GM23338 (cell line): Measurements from ENCODE around the gene NIN. TPM values are rescaled to one million over a fixed set of nuclear protein-coding genes. Genes with fewer than 3 reads are reported as not detected.

ENCODE experiments used
- EZH2 ChIP-seq: fragments of 200-600 bp; sonication (generic); IDR thresholded peaks from one replicate; pipeline ENCODE4 v1.8.0; 2017; ENCODE audit warnings: antibody characterized with exemption, mild to moderate bottlenecking, low read depth; ENCODE audit not compliant: unreplicated experiment
- EZH2phosphoT487 ChIP-seq: fragments of 200-600 bp; sonication (generic); IDR thresholded peaks from one replicate; pipeline ENCODE4 v1.8.1; 2018; ENCODE audit warnings: antibody characterized with exemption; ENCODE audit not compliant: unreplicated experiment
- JUNB ChIP-seq: IDR thresholded peaks from one replicate; pipeline ENCODE4 v1.6.1; 2016; ENCODE audit warnings: antibody characterized with exemption; ENCODE audit not compliant: unreplicated experiment
- NANOG ChIP-seq: IDR thresholded peaks from 2 replicates; pipeline ENCODE4 v1.6.1; 2016; ENCODE audit warnings: antibody characterized with exemption, borderline replicate concordance
- POLR2AphosphoS5 ChIP-seq: IDR thresholded peaks from 2 replicates; pipeline ENCODE4 v1.6.1; 2016; ENCODE audit warnings: antibody characterized with exemption, low read depth
- REST ChIP-seq: IDR thresholded peaks from one replicate; pipeline ENCODE4 v1.6.1; 2018; ENCODE audit warnings: antibody characterized with exemption; ENCODE audit not compliant: unreplicated experiment
- STAT1 ChIP-seq: IDR thresholded peaks from one replicate; pipeline ENCODE4 v1.6.1; 2016; ENCODE audit warnings: antibody characterized with exemption; ENCODE audit not compliant: unreplicated experiment
- ZNF114 ChIP-seq: fragments of 250-450 bp; sonication (Bioruptor Pico); IDR thresholded peaks from 2 replicates; pipeline ENCODE4 v1.5.0; 2020; ENCODE audit warnings: mild to moderate bottlenecking, moderate library complexity
- ZNF331 ChIP-seq: fragments of 250-450 bp; sonication (Bioruptor Pico); IDR thresholded peaks from 2 replicates; pipeline ENCODE4 v1.5.0; 2020; ENCODE audit warnings: low read depth, mild to moderate bottlenecking, moderate library complexity
- ZNF462 ChIP-seq: fragments of 250-450 bp; sonication (Bioruptor Pico); IDR thresholded peaks from 2 replicates; pipeline ENCODE4 v1.5.0; 2020; ENCODE audit warnings: mild to moderate bottlenecking, moderate library complexity
- polyA plus RNA-seq: library from polyadenylated mRNA; unstranded; fragments of >200 nt; fragmentation: Nextera tagmentation; extraction: Ambion mirVana; gene quantifications from 2 replicates; pipeline ENCODE4 v1.2.1, GENCODE V29; 2016
- total RNA-seq: library from RNA; depleted of rRNA; stranded (reverse); fragments of >200 nt; shearing (Covaris generic); gene quantifications from 2 replicates; pipeline ENCODE4 v1.2.3, GENCODE V29; 2014
- TF ChIP-seq, protein P1 (sequence below), 2 experiments: fragments of 200-600 bp in 1 of 2; sonication (generic) in 1 of 2; conservative IDR thresholded peaks; 2 replicates each; pipeline versions ENCODE4 v1.5.1 to v1.6.1; 2016 to 2017; ENCODE audit warnings: antibody characterized with exemption in 2 of 2, low read depth in 2 of 2, mild to moderate bottlenecking in 2 of 2, moderate library complexity in 1 of 2

NIN gene
- total and polyA plus RNA-seq, 2 experiments from 2014 or later = 7.4 to 17.4 TPM

DNA sequence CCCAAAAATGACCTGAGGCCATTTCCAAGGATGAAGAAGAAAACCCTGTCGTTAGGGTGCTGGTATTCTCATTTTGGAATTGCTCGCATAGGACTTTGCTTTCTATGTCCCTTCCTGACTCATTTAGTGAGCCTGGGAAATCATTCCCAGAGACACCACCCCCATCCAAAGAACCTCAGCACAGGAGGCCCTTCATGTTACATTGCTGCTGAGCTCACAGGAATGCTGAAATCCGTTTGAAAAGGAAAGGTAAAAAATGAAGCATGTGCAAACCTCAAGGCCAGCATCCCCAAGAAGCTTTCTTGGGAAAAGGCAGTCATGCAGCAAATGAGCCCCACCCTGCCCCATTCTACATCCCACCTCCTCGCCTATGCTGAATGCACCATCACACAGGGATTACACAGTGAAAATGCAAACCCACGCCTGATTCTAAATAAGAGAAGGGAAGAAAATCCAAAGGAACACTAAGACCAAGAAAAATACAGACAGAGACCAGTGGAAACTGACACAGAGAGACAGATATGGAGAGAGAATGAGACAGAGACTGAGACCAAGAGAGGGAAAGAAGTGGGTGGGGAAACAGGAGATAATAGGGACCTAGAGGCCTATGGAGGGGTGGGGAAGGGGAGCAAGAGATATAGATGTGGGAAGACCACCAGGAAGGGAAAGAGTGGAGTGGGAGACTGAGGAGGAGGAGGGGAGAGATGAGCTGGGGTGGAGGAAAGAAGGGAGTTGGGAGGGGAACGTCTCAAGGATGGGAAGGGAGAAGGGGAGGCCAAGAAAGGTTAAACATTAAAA lies 33.5 kb downstream of the NIN start (continued):
- TF ChIP-seq ZNF462 (CRISPR knock-in tag) (no peak), EZH2 (no peak), POLR2AphosphoS5 (no peak), REST (no peak), ZNF114 (CRISPR knock-in tag) (no peak), STAT1 (no peak), JUNB (no peak), NANOG (no peak), EZH2phosphoT487 (no peak), ZNF331 (CRISPR knock-in tag) (no peak)
- TF ChIP-seq, protein P1, sequence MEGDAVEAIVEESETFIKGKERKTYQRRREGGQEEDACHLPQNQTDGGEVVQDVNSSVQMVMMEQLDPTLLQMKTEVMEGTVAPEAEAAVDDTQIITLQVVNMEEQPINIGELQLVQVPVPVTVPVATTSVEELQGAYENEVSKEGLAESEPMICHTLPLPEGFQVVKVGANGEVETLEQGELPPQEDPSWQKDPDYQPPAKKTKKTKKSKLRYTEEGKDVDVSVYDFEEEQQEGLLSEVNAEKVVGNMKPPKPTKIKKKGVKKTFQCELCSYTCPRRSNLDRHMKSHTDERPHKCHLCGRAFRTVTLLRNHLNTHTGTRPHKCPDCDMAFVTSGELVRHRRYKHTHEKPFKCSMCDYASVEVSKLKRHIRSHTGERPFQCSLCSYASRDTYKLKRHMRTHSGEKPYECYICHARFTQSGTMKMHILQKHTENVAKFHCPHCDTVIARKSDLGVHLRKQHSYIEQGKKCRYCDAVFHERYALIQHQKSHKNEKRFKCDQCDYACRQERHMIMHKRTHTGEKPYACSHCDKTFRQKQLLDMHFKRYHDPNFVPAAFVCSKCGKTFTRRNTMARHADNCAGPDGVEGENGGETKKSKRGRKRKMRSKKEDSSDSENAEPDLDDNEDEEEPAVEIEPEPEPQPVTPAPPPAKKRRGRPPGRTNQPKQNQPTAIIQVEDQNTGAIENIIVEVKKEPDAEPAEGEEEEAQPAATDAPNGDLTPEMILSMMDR (conservative IDR thresholded peaks at IDR 0.05; ENCODE audit: low read depth in 2 of 2) = no peak
